Neuronal stem cell (in vitro differentiated cells): Measurements from ENCODE around the gene CTSZ.

Experiments used
- DNase-seq: peaks from one replicate; pipeline ENCODE4 v3.0.0-alpha.2; 2013; ENCODE audit warnings: low spot score
- H2AFZ ChIP-seq: one replicate; pipeline ENCODE4 v1.6.1; 2013; ENCODE audit warnings: mild to moderate bottlenecking, low read length, inconsistent platforms
- H2AK5ac ChIP-seq: 2 replicates; pipeline ENCODE4 v1.6.1; 2013; ENCODE audit warnings: low read depth, mild to moderate bottlenecking, inconsistent platforms, low read length, moderate library complexity, mixed read lengths
- H2BK120ac ChIP-seq: 2 replicates; pipeline ENCODE4 v1.6.1; 2013; ENCODE audit warnings: low read depth, mild to moderate bottlenecking, inconsistent platforms, low read length, moderate library complexity, mixed read lengths
- H2BK12ac ChIP-seq: one replicate; pipeline ENCODE4 v1.6.1; 2013; ENCODE audit warnings: low read length, inconsistent platforms
- H2BK15ac ChIP-seq: 2 replicates; pipeline ENCODE4 v1.6.1; 2013; ENCODE audit warnings: mild to moderate bottlenecking, low read length, inconsistent platforms, mixed read lengths
- H2BK5ac ChIP-seq: one replicate; pipeline ENCODE4 v1.6.1; 2013; ENCODE audit warnings: inconsistent platforms, mild to moderate bottlenecking, low read length, moderate library complexity
- H3K14ac ChIP-seq: one replicate; pipeline ENCODE4 v1.6.1; 2013; ENCODE audit warnings: low read length, inconsistent platforms
- H3K18ac ChIP-seq: 2 replicates; pipeline ENCODE4 v1.6.1; 2013; ENCODE audit warnings: low read length, inconsistent platforms
- H3K23ac ChIP-seq: 2 replicates; pipeline ENCODE4 v1.6.1; 2013; ENCODE audit warnings: low read depth, mild to moderate bottlenecking, mixed read lengths, low read length, inconsistent platforms; ENCODE audit not compliant: poor library complexity
- H3K27ac ChIP-seq: replicated peaks from 3 replicates; pipeline ENCODE4 v1.5.1; 2013; ENCODE audit warnings: low read length, inconsistent platforms
- H3K27me3 ChIP-seq, 3 experiments: 2 replicates each; pipeline ENCODE4 v1.6.1; 2013; ENCODE audit warnings: low read length in 3 of 3, mild to moderate bottlenecking in 2 of 3, inconsistent platforms in 1 of 3, low read depth in 1 of 3, mixed read lengths in 1 of 3, moderate library complexity in 1 of 3; ENCODE audit not compliant: control insufficient read depth in 3 of 3, insufficient read depth in 3 of 3
- H3K36me3 ChIP-seq, 2 donors: replicated peaks in 1 of 2; 2 replicates each; pipeline ENCODE4 v1.6.1; 2013; ENCODE audit warnings: low read length in 2 of 2; ENCODE audit not compliant: control insufficient read depth in 2 of 2, insufficient read depth in 2 of 2
- H3K4ac ChIP-seq: 2 replicates; pipeline ENCODE4 v1.6.1; 2013; ENCODE audit warnings: inconsistent platforms, mild to moderate bottlenecking, low read length, moderate library complexity
- H3K4me1 ChIP-seq, 2 donors: 1 replicate in 1 of 2; 2 replicates in 1 of 2; pipeline ENCODE4 v1.6.1; 2013; ENCODE audit warnings: low read length in 2 of 2, low read depth in 1 of 2; ENCODE audit not compliant: control insufficient read depth in 2 of 2, insufficient read depth in 1 of 2
- H3K4me2 ChIP-seq: one replicate; pipeline ENCODE4 v1.6.1; 2013; ENCODE audit warnings: mild to moderate bottlenecking, low read length, inconsistent platforms; ENCODE audit not compliant: insufficient read depth, poor library complexity, severe bottlenecking
- H3K4me3 ChIP-seq, 2 donors: 2 replicates each; pipeline ENCODE4 v1.5.1; 2013; ENCODE audit warnings: low read length in 2 of 2, mild to moderate bottlenecking in 2 of 2, inconsistent platforms in 1 of 2, moderate library complexity in 1 of 2
- H3K79me1 ChIP-seq: one replicate; pipeline ENCODE4 v1.6.1; 2013; ENCODE audit warnings: low read depth, mild to moderate bottlenecking, inconsistent platforms, low read length, moderate library complexity
- H3K9ac ChIP-seq: one replicate; pipeline ENCODE4 v1.6.1; 2013; ENCODE audit warnings: mild to moderate bottlenecking, low read depth, low read length, inconsistent platforms; ENCODE audit not compliant: poor library complexity
- H3K9me3 ChIP-seq, 2 donors: replicated peaks in 1 of 2; 2 replicates each; pipeline versions ENCODE3 to v1.6.1; 2013; ENCODE audit warnings: low read length in 2 of 2, mild to moderate bottlenecking in 2 of 2, inconsistent platforms in 1 of 2, low read depth in 1 of 2, mixed read lengths in 1 of 2, moderate library complexity in 1 of 2; ENCODE audit not compliant: control insufficient read depth in 2 of 2, insufficient read depth in 1 of 2
- H4K8ac ChIP-seq: one replicate; pipeline ENCODE4 v1.6.1; 2013; ENCODE audit warnings: low read depth, mild to moderate bottlenecking, inconsistent platforms, low read length, moderate library complexity
- H4K91ac ChIP-seq: one replicate; pipeline ENCODE4 v1.6.1; 2013; ENCODE audit warnings: low read length, low read depth, mild to moderate bottlenecking, inconsistent platforms; ENCODE audit not compliant: poor library complexity
- WGBS, 2 donors: extraction: QIAGEN DNeasy Blood & Tissue Kit; methylation state at CpG; one replicate each; pipeline ENCODE4 v1.1.7; 2013; ENCODE audit warnings: missing lambda C conversion rate in 2 of 2, mixed read lengths in 1 of 2; ENCODE audit not compliant: insufficient read length in 2 of 2, insufficient replicate concordance in 1 of 2; ENCODE audit errors: extremely low coverage in 2 of 2; 5-methylcytosine and 5-hydroxymethylcytosine counted together

Gene CTSZ

DNA sequence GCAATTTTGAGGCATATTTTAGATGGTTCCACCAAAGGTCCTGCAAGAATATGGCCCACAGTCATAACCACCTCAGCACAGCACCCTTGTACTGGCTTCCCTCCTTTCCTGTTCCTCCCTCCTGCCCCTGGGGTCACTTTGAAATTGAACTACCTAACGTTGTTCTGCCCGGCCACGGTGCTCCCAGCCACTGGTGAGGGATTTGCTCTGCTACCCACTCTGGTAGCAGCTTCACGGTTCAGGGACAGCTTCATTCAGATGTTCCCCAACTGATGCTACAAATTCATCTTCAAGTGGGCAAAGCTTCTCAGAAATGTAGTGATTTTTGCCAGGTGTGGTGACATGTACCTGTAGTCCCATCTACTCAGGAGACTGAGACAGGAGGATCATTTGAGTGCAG, 33.9 kb downstream of the CTSZ start:
- WGBS, 2 donors: no CpG with 5 or more reads among the region's 4 CpGs
- Histone ChIP-seq H3K4me3 (no peak overlapping the region), H3K27me3 (peaks cover 0 to 4% (median 0%) of the 10 kb centered on the region in 3 experiments), H3K36me3 (no peaks in the 10 kb centered on the region), H2AK5ac (no peak overlapping the region), H3K4me2 (no peak overlapping the region), H3K9me3 (peaks cover 0 to 3% of the 10 kb centered on the region in 2 donors), H2AFZ (no peak overlapping the region), H3K9ac (no peak overlapping the region), H3K18ac (no peak overlapping the region), H3K23ac (no peak overlapping the region), H3K79me1 (no peaks in the 10 kb centered on the region), H2BK15ac (no peak overlapping the region), H3K14ac (no peak overlapping the region), H4K91ac (no peak overlapping the region), H2BK12ac (no peak overlapping the region), H3K27ac (no peak overlapping the region), H3K4ac (no peak overlapping the region), H2BK120ac (no peak overlapping the region), H4K8ac (no peak overlapping the region), H3K4me1 (no peaks in the 10 kb centered on the region), H2BK5ac (no peak overlapping the region)
- DNase-seq: no peak

DNA sequence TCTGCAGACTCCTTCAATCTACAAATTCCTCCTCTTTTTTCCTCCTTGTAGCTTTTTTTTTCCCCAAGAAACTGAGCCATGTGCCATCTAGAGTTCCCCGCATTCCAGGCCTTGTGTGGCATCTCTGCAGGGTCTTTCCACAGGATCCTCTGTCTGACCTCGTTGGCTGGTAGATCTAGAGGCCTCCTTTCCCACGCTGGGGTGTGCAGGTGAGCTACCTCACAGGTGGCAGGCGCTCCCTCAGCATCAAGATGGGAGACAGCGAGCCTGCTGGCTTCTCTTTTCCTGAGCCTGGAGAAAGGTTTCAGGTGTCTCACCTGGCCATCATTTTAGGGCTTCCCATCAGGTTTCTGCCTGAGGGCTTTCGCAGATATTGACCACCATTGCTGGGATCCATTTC, 35.6 kb downstream of the CTSZ start:
- Histone ChIP-seq H4K91ac (no peak overlapping the region), H3K9ac (no peak overlapping the region), H3K4me3 (peak overlapping the region in 1 of 2 donors; percentile 30), H2AK5ac (no peak overlapping the region), H2BK15ac (no peak overlapping the region), H3K4me1 (peaks cover 0 to 4% of the 10 kb centered on the region in 2 donors), H3K23ac (no peak overlapping the region), H3K79me1 (no peaks in the 10 kb centered on the region), H2AFZ (no peak overlapping the region), H2BK120ac (no peak overlapping the region), H3K18ac (no peak overlapping the region), H3K27ac (no peak overlapping the region), H3K27me3 (peaks cover 0 to 3% (median 0%) of the 10 kb centered on the region in 3 experiments), H3K36me3 (no peaks in the 10 kb centered on the region), H2BK12ac (no peak overlapping the region), H2BK5ac (no peak overlapping the region), H3K9me3 (peaks cover 0 to 3% of the 10 kb centered on the region in 2 donors), H3K4ac (no peak overlapping the region), H3K4me2 (no peak overlapping the region), H4K8ac (no peak overlapping the region), H3K14ac (no peak overlapping the region)
- no peak for DNase-seq
- no CpG with 5 or more reads among the region's 6 CpGs for WGBS, 2 donors

DNA sequence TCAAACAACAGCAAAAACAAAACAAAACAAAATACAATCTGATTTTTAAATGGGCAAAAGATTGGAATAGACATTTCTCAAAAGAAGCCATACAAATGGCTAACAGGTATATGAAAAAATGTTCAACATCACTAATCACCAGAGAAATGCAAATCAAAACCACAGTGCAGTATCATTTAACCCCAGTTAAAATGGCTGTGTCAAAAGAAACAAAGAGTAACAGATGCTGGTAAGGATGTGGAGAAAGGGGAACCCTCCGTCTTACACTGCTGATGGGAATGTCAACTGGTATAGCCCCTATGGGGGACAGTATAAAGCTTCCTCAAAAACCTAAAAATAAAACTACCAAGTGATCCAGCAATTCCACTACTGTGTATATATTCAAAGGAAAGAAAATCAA, 36.9 kb downstream of the CTSZ start:
- Histone ChIP-seq H3K36me3 (no peaks in the 10 kb centered on the region), H2BK5ac (no peak overlapping the region), H2BK12ac (no peak overlapping the region), H3K4ac (no peak overlapping the region), H3K4me1 (peaks cover 0 to 10% of the 10 kb centered on the region in 2 donors), H3K79me1 (no peaks in the 10 kb centered on the region), H3K23ac (no peak overlapping the region), H3K9ac (no peak overlapping the region), H3K18ac (no peak overlapping the region), H4K91ac (no peak overlapping the region), H4K8ac (no peak overlapping the region), H2BK120ac (no peak overlapping the region), H3K27ac (no peak overlapping the region), H3K14ac (no peak overlapping the region), H3K27me3 (peaks cover 0 to 3% (median 0%) of the 10 kb centered on the region in 3 experiments), H3K4me3 (no peak overlapping the region), H3K9me3 (no peaks in the 10 kb centered on the region), H3K4me2 (no peak overlapping the region), H2BK15ac (no peak overlapping the region), H2AK5ac (no peak overlapping the region), H2AFZ (no peak overlapping the region)
- WGBS, 2 donors: no CpG with 5 or more reads among the region's 1 CpG
- DNase-seq: no peak

DNA sequence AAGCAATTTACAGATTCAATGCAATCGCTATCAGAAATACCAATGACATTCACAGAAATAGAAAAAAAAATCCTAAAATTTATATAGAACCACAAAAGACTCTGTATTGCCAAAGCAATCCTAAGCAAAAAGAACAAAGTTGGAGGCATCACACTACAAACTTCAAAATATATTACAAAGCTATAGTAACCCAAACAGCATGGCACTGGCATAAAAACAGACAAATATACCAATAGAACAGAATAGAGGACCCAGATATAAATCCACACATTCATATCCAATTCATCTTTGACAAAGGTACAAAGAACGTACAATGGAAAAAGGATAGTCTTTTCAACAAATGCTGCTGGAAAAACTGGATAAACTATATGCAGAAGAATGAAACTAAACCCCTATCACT, 37.6 kb downstream of the CTSZ start:
- no peak overlapping the region for H2BK12ac ChIP-seq
- no CpG with 5 or more reads among the region's 2 CpGs for WGBS, 2 donors
- no peak overlapping the region for H3K4ac ChIP-seq
- H3K27ac ChIP-seq: no peak overlapping the region
- H2AK5ac ChIP-seq: no peak overlapping the region
- peaks cover 0 to 3% (median 0%) of the 10 kb centered on the region in 3 experiments for H3K27me3 ChIP-seq
- H3K4me3 ChIP-seq: no peak overlapping the region
- DNase-seq: no peak
- H3K79me1 ChIP-seq: no peaks in the 10 kb centered on the region
- H4K91ac ChIP-seq: no peak overlapping the region
- no peak overlapping the region for H4K8ac ChIP-seq
- no peak overlapping the region for H2AFZ ChIP-seq
- no peaks in the 10 kb centered on the region for H3K36me3 ChIP-seq
- no peak overlapping the region for H3K14ac ChIP-seq
- no peak overlapping the region for H2BK5ac ChIP-seq
- no peak overlapping the region for H3K4me2 ChIP-seq
- H2BK15ac ChIP-seq: no peak overlapping the region
- no peak overlapping the region for H3K23ac ChIP-seq
- no peak overlapping the region for H3K9ac ChIP-seq
- no peaks in the 10 kb centered on the region for H3K9me3 ChIP-seq
- no peak overlapping the region for H3K18ac ChIP-seq
- no peak overlapping the region for H2BK120ac ChIP-seq
- peaks cover 0 to 11% of the 10 kb centered on the region in 2 donors for H3K4me1 ChIP-seq
